ENCODE data around the gene ASB13.
A peak's percentile ranks its signal among the peaks of the same experiment; 100 is the strongest.

ASB13 gene, protein sequence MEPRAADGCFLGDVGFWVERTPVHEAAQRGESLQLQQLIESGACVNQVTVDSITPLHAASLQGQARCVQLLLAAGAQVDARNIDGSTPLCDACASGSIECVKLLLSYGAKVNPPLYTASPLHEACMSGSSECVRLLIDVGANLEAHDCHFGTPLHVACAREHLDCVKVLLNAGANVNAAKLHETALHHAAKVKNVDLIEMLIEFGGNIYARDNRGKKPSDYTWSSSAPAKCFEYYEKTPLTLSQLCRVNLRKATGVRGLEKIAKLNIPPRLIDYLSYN

DNA sequence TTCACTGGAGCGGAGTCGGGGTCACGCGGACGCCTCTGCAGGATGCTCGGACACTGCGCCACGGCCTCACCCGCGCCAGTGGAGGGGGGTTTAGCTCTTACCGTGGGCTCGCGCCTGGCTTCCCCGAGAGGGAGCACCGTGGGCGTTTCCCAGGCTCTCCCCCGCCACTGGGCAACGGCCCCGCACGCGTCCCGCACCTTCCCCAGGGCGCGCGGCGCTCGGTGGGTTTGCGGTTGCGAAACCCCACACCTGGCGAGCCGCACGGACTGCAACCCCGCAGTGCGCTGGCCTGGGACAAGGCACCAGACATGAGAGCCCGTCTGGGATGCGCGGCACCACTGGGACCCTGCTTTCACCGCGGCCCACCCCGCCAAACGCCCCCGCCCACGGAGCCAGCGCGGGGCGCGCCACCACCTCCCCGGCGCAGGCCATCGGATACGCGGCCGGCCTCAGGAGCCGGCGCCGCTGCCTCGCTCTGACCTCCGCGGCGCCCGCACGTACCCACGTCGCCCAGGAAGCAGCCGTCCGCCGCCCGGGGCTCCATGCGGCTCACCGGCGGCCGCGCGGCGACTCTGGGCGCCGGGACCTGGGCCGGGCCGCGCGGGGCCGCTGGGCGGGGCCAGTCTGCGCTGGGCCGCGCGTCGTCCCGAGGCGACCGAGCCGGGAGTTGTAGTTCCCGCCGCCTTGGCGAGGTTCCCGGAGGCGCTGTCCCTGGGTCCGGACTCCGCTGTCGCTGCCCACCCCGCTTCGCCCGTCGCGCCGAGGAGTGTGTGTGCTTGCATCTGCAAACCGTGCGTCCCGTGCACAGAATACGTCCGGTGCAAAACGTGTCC lies at the start of gene ASB13:
ASB13 (minus strand) TSS at position 588 of the 833 bp plus-strand sequence; CDS start at position 544, 44 bp downstream.
- no peak for DNase-seq (ENCODE audit: low read depth)
- H3K4me3 ChIP-seq (ENCODE audit: control insufficient read depth, low read depth, low read length): peak within 1 kb of the TSS; percentile 67
- TF ChIP-seq, protein P1, sequence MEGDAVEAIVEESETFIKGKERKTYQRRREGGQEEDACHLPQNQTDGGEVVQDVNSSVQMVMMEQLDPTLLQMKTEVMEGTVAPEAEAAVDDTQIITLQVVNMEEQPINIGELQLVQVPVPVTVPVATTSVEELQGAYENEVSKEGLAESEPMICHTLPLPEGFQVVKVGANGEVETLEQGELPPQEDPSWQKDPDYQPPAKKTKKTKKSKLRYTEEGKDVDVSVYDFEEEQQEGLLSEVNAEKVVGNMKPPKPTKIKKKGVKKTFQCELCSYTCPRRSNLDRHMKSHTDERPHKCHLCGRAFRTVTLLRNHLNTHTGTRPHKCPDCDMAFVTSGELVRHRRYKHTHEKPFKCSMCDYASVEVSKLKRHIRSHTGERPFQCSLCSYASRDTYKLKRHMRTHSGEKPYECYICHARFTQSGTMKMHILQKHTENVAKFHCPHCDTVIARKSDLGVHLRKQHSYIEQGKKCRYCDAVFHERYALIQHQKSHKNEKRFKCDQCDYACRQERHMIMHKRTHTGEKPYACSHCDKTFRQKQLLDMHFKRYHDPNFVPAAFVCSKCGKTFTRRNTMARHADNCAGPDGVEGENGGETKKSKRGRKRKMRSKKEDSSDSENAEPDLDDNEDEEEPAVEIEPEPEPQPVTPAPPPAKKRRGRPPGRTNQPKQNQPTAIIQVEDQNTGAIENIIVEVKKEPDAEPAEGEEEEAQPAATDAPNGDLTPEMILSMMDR (IDR thresholded peaks at IDR 0.05; ENCODE audit: control insufficient read depth, insufficient read depth, low read depth, low read length, missing control alignments): no peak

DNA sequence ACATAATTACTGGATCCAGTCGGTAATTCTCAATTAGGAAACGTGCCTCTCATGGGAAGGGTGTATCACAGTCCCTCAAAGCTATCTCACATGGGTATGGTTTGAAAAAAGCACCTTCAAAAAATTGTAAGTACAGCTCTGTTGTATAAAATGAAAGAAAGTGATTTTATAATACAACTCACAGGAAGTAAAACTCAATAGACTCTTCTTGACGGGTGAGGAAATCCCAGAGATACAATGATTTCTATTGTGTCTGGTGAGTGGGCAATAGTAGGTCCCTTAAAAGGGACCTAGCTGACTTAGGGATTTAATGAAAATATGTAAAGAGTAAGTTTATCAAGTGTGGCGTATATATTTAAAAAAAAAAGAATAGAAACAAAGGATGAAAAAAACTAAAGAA lies 45.2 kb upstream of the ASB13 start:
- TF ChIP-seq, protein P1 (IDR thresholded peaks at IDR 0.05; ENCODE audit: control insufficient read depth, insufficient read depth, low read depth, low read length, missing control alignments): no peak
- no peak overlapping the region for H3K4me3 ChIP-seq (ENCODE audit: control insufficient read depth, low read depth, low read length)
- no peak for DNase-seq (ENCODE audit: low read depth)

DNA sequence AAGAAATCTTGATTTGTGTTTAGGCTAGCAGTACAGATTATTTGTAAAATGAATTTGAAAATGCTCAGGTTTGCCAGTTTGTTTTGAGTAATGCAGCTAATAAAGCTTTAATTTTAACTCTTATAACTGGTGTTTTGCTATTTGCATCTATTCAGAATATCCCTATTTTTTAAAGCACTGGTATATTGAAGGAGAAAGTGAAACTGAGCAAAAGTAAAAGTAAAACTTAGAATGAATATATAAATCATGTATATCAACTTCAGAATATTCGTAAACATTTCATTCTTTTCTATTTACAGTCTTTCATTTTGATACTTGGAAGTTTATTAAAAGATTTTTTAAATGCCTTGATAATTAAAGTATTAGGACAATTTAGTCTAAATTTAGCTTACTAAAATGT lies 44.5 kb upstream of the ASB13 start:
- TF ChIP-seq, protein P1 (IDR thresholded peaks at IDR 0.05; ENCODE audit: control insufficient read depth, insufficient read depth, low read depth, low read length, missing control alignments): no peak
- no peak for DNase-seq (ENCODE audit: low read depth)
- H3K4me3 ChIP-seq (ENCODE audit: control insufficient read depth, low read depth, low read length): no peak overlapping the region

DNA sequence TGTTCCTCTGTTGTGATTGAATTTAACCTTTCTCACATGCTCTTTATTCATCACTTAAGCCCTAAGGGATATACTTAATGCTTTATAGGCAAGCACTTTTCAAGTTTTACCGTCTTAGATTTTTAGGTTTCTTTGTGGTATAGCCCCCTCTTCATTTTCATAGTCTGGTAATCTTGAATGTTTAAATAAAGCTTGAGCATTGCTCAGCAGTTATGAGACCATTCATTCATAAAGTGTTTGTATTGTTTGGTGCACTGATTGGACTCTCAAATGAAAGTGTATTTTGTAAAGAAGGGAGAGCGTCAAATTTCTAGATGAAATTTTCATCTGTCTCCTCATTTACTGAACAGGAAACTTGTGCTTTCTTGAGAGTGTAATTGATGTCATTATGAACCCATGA lies 43.5 kb upstream of the ASB13 start:
- no peak for DNase-seq (ENCODE audit: low read depth)
- TF ChIP-seq, protein P1 (IDR thresholded peaks at IDR 0.05; ENCODE audit: control insufficient read depth, insufficient read depth, low read depth, low read length, missing control alignments): no peak
- no peak overlapping the region for H3K4me3 ChIP-seq (ENCODE audit: control insufficient read depth, low read depth, low read length)

DNA sequence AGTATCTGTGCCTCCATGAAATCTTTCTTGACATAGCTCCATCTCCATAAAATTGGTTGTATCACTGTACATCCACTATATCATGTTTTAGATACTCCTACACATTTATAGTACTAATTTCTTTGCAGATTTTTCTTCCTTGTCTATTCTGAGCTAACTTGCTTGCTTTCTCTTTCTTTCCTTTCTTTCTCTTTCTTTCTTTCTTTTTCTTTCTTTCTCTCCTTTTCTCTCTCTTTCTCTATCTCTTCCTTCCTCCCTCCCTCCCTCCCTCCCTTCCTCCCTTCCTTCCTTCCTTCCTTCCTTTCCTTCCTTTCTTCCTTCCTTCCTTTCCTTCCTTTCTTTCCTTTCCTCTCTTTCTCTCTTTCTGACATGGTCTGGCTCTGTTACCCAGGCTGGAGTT lies 42.0 kb upstream of the ASB13 start:
- no peak overlapping the region for H3K4me3 ChIP-seq (ENCODE audit: control insufficient read depth, low read depth, low read length)
- DNase-seq (ENCODE audit: low read depth): no peak
- TF ChIP-seq, protein P1 (IDR thresholded peaks at IDR 0.05; ENCODE audit: control insufficient read depth, insufficient read depth, low read depth, low read length, missing control alignments): no peak

DNA sequence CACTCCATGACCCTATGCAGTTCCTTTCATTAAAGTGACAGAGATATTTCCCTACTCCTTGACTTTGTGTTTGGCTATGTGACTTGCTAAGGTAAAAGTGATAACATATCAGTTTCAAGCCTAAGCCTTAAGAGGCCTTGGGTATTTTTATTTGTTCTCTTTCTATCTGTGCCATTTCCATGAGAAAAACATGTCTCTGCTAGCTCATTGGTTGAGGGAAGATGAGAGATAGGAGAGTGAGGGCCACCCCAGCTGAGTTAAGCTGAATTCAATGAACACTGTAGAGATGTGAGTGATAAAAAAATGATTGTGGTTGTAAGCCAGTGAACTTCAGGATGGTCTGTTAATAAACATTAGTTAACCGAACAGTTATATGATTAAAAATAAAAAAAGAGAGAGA lies 31.7 kb upstream of the ASB13 start:
- no peak overlapping the region for H3K4me3 ChIP-seq (ENCODE audit: control insufficient read depth, low read depth, low read length)
- no peak for DNase-seq (ENCODE audit: low read depth)
- TF ChIP-seq, protein P1 (IDR thresholded peaks at IDR 0.05; ENCODE audit: control insufficient read depth, insufficient read depth, low read depth, low read length, missing control alignments): no peak

Measured in AG09309 (cell line).